ENCODE results near the gene ZFAND2A. TPM values are rescaled to one million over a fixed set of nuclear protein-coding genes. Genes with fewer than 3 reads are reported as not detected.
A peak's percentile ranks its signal among the peaks of the same experiment; 100 is the strongest.

The ZFAND2A gene
- total RNA-seq, 1 donor from 2014 or later: 36.0 TPM

DNA sequence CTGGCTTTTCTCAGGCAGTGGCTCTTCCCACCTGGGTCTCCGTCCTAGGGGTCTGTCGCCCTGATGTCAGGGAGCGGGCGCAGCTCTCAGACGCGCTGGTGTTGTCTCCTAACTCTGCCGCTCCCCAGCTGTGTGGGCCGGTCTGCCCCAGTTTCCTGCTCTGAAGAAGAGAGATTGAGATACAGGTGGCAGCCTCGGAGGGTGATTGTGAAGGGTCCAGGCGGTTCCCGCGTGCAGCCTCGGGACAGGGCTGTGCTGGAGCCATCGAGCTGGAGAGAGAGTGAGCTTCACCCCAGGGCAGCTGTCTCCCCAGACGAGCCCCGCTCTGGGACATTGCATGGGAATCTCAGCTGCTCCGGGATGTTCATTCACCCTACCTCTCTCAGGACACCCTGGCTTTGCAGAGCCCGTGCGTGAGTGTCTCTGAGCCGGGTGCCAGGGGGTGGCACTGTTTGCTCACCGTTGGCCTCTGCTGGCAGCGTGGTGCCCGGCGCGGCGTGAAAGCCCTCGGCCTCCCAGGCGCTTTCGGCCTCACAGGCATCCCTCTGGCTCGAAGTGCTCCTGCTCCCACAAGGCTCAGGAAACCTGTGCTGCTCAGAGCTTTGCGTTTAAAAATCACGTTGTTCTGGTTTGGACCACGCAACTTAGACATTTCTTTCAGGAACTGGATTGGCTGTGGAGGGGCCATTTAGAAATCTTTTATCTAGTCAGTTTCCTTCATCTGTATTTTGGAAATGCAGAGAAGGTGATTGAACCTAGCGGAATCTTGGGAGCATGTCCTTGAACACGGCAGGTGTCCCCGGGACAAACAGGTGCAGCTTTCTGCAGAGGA, 33.8 kb upstream of the ZFAND2A start:
- H3K27ac Mint-ChIP-seq (ENCODE audit: unreplicated experiment): no peak overlapping the region

DNA sequence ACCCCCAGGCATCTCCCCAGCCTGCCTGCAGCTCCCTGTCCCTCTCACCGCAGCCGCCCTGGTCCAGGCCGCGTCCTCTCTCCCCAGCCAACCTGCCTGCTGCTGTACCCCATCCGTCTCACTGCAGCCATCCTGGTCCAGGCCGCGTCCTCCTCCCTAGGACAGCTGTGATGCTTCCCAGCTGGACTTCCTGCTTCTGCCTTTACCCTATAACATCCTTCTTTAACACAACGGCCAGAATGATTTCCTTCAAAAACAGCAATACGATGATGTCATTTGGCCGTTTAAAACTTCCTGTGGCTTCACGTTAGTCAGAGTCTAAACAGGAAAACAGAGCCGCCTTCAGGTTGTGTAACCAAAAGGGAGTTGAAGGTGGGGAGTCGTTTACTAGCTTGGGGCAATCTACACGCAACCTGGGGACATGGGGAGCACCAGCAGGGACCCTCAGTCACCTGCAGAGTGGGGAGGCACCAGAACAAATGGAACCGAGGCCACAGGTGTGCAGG, 32.2 kb upstream of the ZFAND2A start:
- Mint-ChIP-seq H3K27me3 (ENCODE audit: unreplicated experiment) (peaks cover 13% of the 10 kb centered on the region), H3K4me1 (ENCODE audit: unreplicated experiment) (peaks cover 12% of the 10 kb centered on the region), H3K4me3 (ENCODE audit: unreplicated experiment) (no peak overlapping the region), H3K36me3 (ENCODE audit: low read depth, unreplicated experiment) (no peaks in the 10 kb centered on the region), H3K27ac (ENCODE audit: unreplicated experiment) (peak overlapping the region; percentile 26), H3K9me3 (ENCODE audit: unreplicated experiment) (no peaks in the 10 kb centered on the region)
- DNase-seq (ENCODE audit: low spot score): peak; percentile 46
- TF ChIP-seq, protein P1, sequence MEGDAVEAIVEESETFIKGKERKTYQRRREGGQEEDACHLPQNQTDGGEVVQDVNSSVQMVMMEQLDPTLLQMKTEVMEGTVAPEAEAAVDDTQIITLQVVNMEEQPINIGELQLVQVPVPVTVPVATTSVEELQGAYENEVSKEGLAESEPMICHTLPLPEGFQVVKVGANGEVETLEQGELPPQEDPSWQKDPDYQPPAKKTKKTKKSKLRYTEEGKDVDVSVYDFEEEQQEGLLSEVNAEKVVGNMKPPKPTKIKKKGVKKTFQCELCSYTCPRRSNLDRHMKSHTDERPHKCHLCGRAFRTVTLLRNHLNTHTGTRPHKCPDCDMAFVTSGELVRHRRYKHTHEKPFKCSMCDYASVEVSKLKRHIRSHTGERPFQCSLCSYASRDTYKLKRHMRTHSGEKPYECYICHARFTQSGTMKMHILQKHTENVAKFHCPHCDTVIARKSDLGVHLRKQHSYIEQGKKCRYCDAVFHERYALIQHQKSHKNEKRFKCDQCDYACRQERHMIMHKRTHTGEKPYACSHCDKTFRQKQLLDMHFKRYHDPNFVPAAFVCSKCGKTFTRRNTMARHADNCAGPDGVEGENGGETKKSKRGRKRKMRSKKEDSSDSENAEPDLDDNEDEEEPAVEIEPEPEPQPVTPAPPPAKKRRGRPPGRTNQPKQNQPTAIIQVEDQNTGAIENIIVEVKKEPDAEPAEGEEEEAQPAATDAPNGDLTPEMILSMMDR (IDR thresholded peaks at IDR 0.05; ENCODE audit: unreplicated experiment): no peak

More for the DNA sequence above, 33.8 kb upstream of the ZFAND2A start:
- H3K27me3 Mint-ChIP-seq (ENCODE audit: unreplicated experiment): peaks cover 13% of the 10 kb centered on the region
- TF ChIP-seq, protein P1 (IDR thresholded peaks at IDR 0.05; ENCODE audit: unreplicated experiment): no peak
- no peaks in the 10 kb centered on the region for H3K36me3 Mint-ChIP-seq (ENCODE audit: low read depth, unreplicated experiment)
- H3K4me3 Mint-ChIP-seq (ENCODE audit: unreplicated experiment): no peak overlapping the region
- H3K4me1 Mint-ChIP-seq (ENCODE audit: unreplicated experiment): peaks cover 12% of the 10 kb centered on the region
- H3K9me3 Mint-ChIP-seq (ENCODE audit: unreplicated experiment): no peaks in the 10 kb centered on the region
- peak; percentile 43 for DNase-seq (ENCODE audit: low spot score)

DNA sequence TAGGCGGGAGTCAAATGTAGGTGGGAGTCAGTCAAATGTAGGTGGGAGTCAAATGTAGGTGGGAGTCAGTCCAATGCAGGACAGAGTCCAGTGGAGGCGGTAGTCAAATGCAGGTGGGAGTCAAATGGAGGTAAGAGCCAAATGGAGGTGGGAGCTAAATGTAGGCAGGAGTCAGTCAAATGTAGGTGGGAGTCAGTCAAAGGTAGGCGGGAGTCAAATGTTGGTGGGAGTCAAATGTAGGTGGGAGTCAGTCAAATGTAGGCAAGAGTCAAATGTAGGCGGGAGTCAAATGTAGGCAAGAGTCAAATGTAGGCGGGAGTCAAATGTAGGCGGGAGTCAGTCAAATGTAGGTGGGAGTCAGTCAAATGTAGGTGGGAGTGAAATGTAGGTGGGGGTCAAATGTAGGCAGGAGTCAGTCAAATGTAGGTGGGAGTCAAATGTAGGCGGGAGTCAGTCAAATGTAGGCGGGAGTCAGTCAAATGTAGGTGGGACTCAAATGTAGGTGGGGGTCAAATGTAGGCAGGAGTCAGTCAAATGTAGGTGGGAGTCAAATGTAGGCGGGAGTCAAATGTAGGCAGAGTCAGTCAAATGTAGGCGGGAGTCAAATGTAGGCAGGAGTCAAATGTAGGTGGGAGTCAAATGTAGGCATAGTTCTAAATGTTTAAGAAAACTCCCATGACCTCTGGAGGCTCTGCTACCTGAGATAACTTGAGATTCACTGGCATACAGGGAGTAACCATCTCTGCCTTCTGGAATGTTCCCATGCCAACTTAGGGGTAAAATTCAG, 30.2 kb upstream of the ZFAND2A start:
- TF ChIP-seq, protein P1 (IDR thresholded peaks at IDR 0.05; ENCODE audit: unreplicated experiment): no peak
- H3K36me3 Mint-ChIP-seq (ENCODE audit: low read depth, unreplicated experiment): no peaks in the 10 kb centered on the region
- H3K4me3 Mint-ChIP-seq (ENCODE audit: unreplicated experiment): no peak overlapping the region
- peaks cover 12% of the 10 kb centered on the region for H3K27me3 Mint-ChIP-seq (ENCODE audit: unreplicated experiment)
- no peak overlapping the region for H3K27ac Mint-ChIP-seq (ENCODE audit: unreplicated experiment)
- peaks cover 12% of the 10 kb centered on the region for H3K4me1 Mint-ChIP-seq (ENCODE audit: unreplicated experiment)
- no peaks in the 10 kb centered on the region for H3K9me3 Mint-ChIP-seq (ENCODE audit: unreplicated experiment)
- no peak for DNase-seq (ENCODE audit: low spot score)

DNA sequence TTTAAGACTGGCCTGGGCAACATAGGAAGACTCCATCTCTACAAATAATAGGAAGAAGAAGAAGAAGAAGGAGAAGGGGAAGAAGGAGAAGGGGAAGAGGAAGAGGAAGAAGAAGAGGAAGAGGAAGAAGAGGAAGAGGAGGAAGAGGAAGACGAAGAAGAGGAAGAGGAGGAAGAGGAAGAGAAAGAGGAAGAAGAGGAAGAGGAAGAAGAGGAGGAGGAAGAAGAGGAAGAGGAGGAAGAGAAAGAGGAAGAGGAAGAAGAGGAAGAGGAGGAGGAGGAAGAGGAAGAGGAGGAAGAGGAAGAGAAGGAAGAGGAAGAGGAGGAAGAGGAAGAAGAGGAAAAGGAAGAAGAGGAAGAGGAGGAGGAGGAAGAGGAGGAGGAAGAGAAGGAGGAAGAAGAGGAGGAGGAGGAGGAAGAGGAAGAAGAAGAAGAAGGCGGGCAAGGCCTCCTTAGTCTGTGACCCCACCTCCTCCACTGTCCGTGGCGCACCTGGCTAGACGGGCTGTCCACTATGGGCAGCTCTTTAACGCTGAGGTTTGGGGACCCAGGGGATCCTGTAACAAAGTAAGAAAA, 28.8 kb upstream of the ZFAND2A start:
- Mint-ChIP-seq H3K27me3 (ENCODE audit: unreplicated experiment) (peaks cover 11% of the 10 kb centered on the region), H3K9me3 (ENCODE audit: unreplicated experiment) (no peaks in the 10 kb centered on the region), H3K36me3 (ENCODE audit: low read depth, unreplicated experiment) (no peaks in the 10 kb centered on the region), H3K4me3 (ENCODE audit: unreplicated experiment) (no peak overlapping the region), H3K4me1 (ENCODE audit: unreplicated experiment) (peaks cover 12% of the 10 kb centered on the region), H3K27ac (ENCODE audit: unreplicated experiment) (no peak overlapping the region)
- TF ChIP-seq, protein P1 (IDR thresholded peaks at IDR 0.05; ENCODE audit: unreplicated experiment): no peak
- DNase-seq (ENCODE audit: low spot score): no peak
